ENCODE results near the gene MARK4. TPM values are rescaled to one million over a fixed set of nuclear protein-coding genes. Genes with fewer than 3 reads are reported as not detected.

Gene MARK4
- total and polyA plus RNA-seq, 2 experiments from 2014 or later = 14.8 to 23.0 TPM

GRCh38 chr19:45348367-45349125 lies 97.5 kb downstream of the MARK4 start:
- H3K9me3 ChIP-seq (ENCODE audit: low read depth) = no peaks in the 10 kb centered on the region
- no peak overlapping the region for H3K4me3 ChIP-seq
- 89% methylated on average over 22 of the region's 23 CpGs for WGBS (ENCODE audit: low lambda C conversion rate, missing lambda C conversion rate)
- no peaks in the 10 kb centered on the region for H3K79me2 ChIP-seq
- H3K4me2 ChIP-seq = no peak overlapping the region
- no peak overlapping the region for H2AFZ ChIP-seq
- H3K9me2 ChIP-seq (replicated peaks; ENCODE audit: insufficient read depth) = no peaks in the 10 kb centered on the region
- TF ChIP-seq EZH2phosphoT487 (IDR thresholded peaks at IDR 0.05; ENCODE audit: low read depth, severe bottlenecking, unreplicated experiment) = no peak
- TF ChIP-seq EZH2 (IDR thresholded peaks at IDR 0.05; ENCODE audit: borderline replicate concordance) = no peak
- no peak for TF ChIP-seq CTCF (IDR thresholded peaks at IDR 0.05; ENCODE audit: poor library complexity)
- H4K20me1 ChIP-seq (ENCODE audit: insufficient read depth, poor library complexity, severe bottlenecking) = no peaks in the 10 kb centered on the region
- peaks cover 3% of the 10 kb centered on the region for H3K27me3 ChIP-seq
- H3K36me3 ChIP-seq (replicated peaks; ENCODE audit: insufficient read depth, low read depth) = no peaks in the 10 kb centered on the region
- H3K4me1 ChIP-seq (ENCODE audit: insufficient read depth) = no peaks in the 10 kb centered on the region
- H3K27ac ChIP-seq = no peak overlapping the region
- DNase-seq (ENCODE audit: low spot score) = no peak

DNA sequence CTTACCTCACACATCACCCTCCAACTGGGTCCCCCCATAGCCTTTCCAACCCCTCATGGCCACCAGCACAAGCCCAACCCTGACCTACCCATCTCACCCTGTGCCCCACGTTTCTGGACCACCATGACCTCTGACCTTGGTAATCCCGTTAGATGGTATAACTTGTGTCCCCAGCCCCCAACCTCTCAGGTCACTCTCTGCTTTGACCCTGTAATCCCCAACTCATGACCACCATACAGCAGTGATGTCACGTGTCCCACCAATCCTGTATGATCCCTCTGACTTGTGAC lies 98.0 kb downstream of the MARK4 start:
- no peak overlapping the region for H3K4me3 ChIP-seq
- H3K4me1 ChIP-seq (ENCODE audit: insufficient read depth) = no peaks in the 10 kb centered on the region
- peaks cover 3% of the 10 kb centered on the region for H3K27me3 ChIP-seq
- 73% methylated on average over 3 of the region's 3 CpGs for WGBS (ENCODE audit: low lambda C conversion rate, missing lambda C conversion rate)
- H4K20me1 ChIP-seq (ENCODE audit: insufficient read depth, poor library complexity, severe bottlenecking) = no peaks in the 10 kb centered on the region
- H3K79me2 ChIP-seq = no peaks in the 10 kb centered on the region
- no peak overlapping the region for H3K27ac ChIP-seq
- TF ChIP-seq CTCF (IDR thresholded peaks at IDR 0.05; ENCODE audit: poor library complexity) = no peak
- DNase-seq (ENCODE audit: low spot score) = no peak
- no peaks in the 10 kb centered on the region for H3K9me3 ChIP-seq (ENCODE audit: low read depth)
- H3K36me3 ChIP-seq (replicated peaks; ENCODE audit: insufficient read depth, low read depth) = no peaks in the 10 kb centered on the region
- no peaks in the 10 kb centered on the region for H3K9me2 ChIP-seq (replicated peaks; ENCODE audit: insufficient read depth)
- H2AFZ ChIP-seq = no peak overlapping the region
- H3K4me2 ChIP-seq = no peak overlapping the region

DNA sequence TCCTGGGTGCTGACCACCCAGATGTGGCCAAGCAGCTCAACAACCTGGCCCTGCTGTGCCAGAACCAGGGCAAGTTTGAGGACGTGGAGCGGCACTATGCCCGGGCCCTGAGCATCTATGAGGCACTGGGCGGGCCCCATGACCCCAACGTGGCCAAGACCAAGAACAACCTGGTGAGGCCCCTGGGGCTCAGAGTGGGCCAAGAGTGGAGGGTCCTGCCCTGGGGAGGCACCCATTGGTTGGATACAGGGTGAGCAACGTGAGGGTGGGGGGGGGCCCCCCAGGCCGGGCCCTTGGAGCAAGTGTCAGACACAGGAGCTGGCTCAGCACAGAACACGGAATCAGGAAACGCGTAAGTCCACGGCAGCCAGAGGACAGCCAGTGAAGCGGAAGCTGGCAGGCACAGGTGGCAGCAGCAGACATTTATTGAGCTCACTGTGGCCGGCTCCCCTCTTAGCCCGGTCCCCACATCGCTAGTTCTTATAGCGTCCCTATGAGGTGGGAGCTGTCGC lies 98.4 kb downstream of the MARK4 start:
- H3K4me3 ChIP-seq = no peak overlapping the region
- no peak overlapping the region for H2AFZ ChIP-seq
- peaks cover 3% of the 10 kb centered on the region for H3K27me3 ChIP-seq
- no peaks in the 10 kb centered on the region for H3K9me2 ChIP-seq (replicated peaks; ENCODE audit: insufficient read depth)
- H3K79me2 ChIP-seq = no peaks in the 10 kb centered on the region
- H3K27ac ChIP-seq = no peak overlapping the region
- H3K9me3 ChIP-seq (ENCODE audit: low read depth) = no peaks in the 10 kb centered on the region
- H3K4me1 ChIP-seq (ENCODE audit: insufficient read depth) = no peaks in the 10 kb centered on the region
- TF ChIP-seq EZH2 (IDR thresholded peaks at IDR 0.05; ENCODE audit: borderline replicate concordance) = no peak
- TF ChIP-seq EZH2phosphoT487 (IDR thresholded peaks at IDR 0.05; ENCODE audit: low read depth, severe bottlenecking, unreplicated experiment) = no peak
- TF ChIP-seq CTCF (IDR thresholded peaks at IDR 0.05; ENCODE audit: poor library complexity) = no peak
- H3K4me2 ChIP-seq = no peak overlapping the region
- no peaks in the 10 kb centered on the region for H3K36me3 ChIP-seq (replicated peaks; ENCODE audit: insufficient read depth, low read depth)
- no peaks in the 10 kb centered on the region for H4K20me1 ChIP-seq (ENCODE audit: insufficient read depth, poor library complexity, severe bottlenecking)
- DNase-seq (ENCODE audit: low spot score) = no peak
- 95% methylated on average over 16 of the region's 17 CpGs for WGBS (ENCODE audit: low lambda C conversion rate, missing lambda C conversion rate)

Measured in hepatocyte (in vitro differentiated cells).